Medulla oblongata (tissue), 1 donor: Measurements from ENCODE around the gene SPACA5B.
A peak's percentile ranks its signal among the peaks of the same experiment; 100 is the strongest.
"Not testable (repeated sequence)": the region's sequence is repeated elsewhere in the genome, so short reads cannot be mapped to it uniquely, and the experiment has no call there.

Experiments used
- DNase-seq: peaks from one replicate; pipeline ENCODE4 v3.0.0-alpha.2; 2015; ENCODE audit errors: extremely low spot score

SPACA5B gene

GRCh38 chrX:48130326-48130725, at the start of gene SPACA5B:
TSS of gene SPACA5B (plus strand) at chrX:48130626. CDS start at chrX:48130688, 62 bp downstream.
- not testable (repeated sequence) for DNase-seq

GRCh38 chrX:48083212-48083611, 47.2 kb upstream of the SPACA5B start:
- peak; percentile 55 for DNase-seq

GRCh38 chrX:48083706-48084105, 46.7 kb upstream of the SPACA5B start:
- DNase-seq: no peak

- DNase-seq: peak; percentile 3
Observed at GRCh38 chrX:48086082-48086481, 44.3 kb upstream of the SPACA5B start.

GRCh38 chrX:48090123-48090522, 40.3 kb upstream of the SPACA5B start:
- no peak for DNase-seq

- not testable (repeated sequence) for DNase-seq
Observed at GRCh38 chrX:48092558-48092957, 37.9 kb upstream of the SPACA5B start.

GRCh38 chrX:48101443-48101842, 29.0 kb upstream of the SPACA5B start:
- no peak for DNase-seq

GRCh38 chrX:48102874-48103374, 27.5 kb upstream of the SPACA5B start:
- DNase-seq: no peak

- no peak for DNase-seq
Observed at GRCh38 chrX:48107717-48108116, 22.7 kb upstream of the SPACA5B start.

GRCh38 chrX:48125286-48125685, 5.1 kb upstream of the SPACA5B start:
- DNase-seq: not testable (repeated sequence)

GRCh38 chrX:48132308-48132844, 1.9 kb downstream of the SPACA5B start:
- not testable (repeated sequence) for DNase-seq

GRCh38 chrX:48139076-48139475, 8.7 kb downstream of the SPACA5B start:
- DNase-seq: not testable (repeated sequence)

GRCh38 chrX:48141810-48142508, 11.5 kb downstream of the SPACA5B start:
- DNase-seq: not testable (repeated sequence)

GRCh38 chrX:48142697-48143096, 12.3 kb downstream of the SPACA5B start:
- not testable (repeated sequence) for DNase-seq

- no peak for DNase-seq
Observed at GRCh38 chrX:48153769-48154168, 23.3 kb downstream of the SPACA5B start.

- no peak for DNase-seq
Observed at GRCh38 chrX:48154796-48155195, 24.4 kb downstream of the SPACA5B start.

GRCh38 chrX:48156014-48156413, 25.6 kb downstream of the SPACA5B start:
- DNase-seq: no peak

GRCh38 chrX:48165241-48165640, 34.8 kb downstream of the SPACA5B start:
- DNase-seq: no peak

GRCh38 chrX:48166322-48166721, 35.9 kb downstream of the SPACA5B start:
- not testable (repeated sequence) for DNase-seq

GRCh38 chrX:48179691-48180090, 49.3 kb downstream of the SPACA5B start:
- no peak for DNase-seq

GRCh38 chrX:48180811-48181210, 50.4 kb downstream of the SPACA5B start:
- no peak for DNase-seq

- not testable (repeated sequence) for DNase-seq
Observed at GRCh38 chrX:48181882-48182281, 51.5 kb downstream of the SPACA5B start.
